GM18873 (cell line): ENCODE data around the gene NOS3.

ENCODE experiments used
- ATAC-seq: cut with Tn5 transposase; IDR thresholded peaks from one replicate; pipeline ENCODE4 v1.9.1; 2021; ENCODE audit warnings: mild to moderate bottlenecking, moderate library complexity, moderate number of reproducible peaks; ENCODE audit not compliant: unreplicated experiment, low FRiP score

Gene NOS3

DNA sequence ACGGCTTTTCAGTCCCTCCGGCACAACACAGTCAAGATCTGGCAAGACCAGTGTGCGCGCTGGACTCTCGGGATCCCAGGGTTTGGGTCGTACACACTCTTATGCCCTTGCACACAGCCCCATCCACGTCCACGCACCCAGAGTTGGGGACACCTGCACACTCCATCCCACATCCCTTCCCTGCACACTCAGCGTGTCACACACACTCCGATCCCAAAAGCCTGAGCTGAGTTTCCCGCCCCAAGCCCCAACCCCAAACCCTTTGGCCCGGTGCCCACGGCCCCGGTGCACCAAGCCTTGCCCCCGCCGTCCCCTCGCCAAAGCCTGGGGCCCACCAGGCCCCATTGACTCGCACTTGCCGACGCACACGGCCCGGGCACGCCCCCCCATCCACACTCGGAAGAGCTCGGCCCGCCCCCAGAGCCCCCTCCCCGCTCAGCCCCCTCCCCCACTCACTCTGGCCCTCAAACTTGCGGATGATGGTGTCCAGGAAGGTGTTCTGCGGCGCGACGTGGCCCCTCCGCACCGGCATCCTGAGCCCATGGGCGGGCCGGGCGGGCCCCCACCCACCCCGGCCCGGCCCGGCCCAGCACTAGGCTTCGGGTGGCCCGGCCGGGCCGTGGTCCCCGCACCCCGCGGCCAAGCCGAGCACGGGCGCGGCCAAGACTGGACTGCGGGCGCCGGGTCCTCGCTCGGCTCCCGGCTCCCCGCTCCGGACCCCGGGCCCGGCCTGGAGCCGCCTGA lies 13.3 kb upstream of the NOS3 start:
- ATAC-seq = no peak

DNA sequence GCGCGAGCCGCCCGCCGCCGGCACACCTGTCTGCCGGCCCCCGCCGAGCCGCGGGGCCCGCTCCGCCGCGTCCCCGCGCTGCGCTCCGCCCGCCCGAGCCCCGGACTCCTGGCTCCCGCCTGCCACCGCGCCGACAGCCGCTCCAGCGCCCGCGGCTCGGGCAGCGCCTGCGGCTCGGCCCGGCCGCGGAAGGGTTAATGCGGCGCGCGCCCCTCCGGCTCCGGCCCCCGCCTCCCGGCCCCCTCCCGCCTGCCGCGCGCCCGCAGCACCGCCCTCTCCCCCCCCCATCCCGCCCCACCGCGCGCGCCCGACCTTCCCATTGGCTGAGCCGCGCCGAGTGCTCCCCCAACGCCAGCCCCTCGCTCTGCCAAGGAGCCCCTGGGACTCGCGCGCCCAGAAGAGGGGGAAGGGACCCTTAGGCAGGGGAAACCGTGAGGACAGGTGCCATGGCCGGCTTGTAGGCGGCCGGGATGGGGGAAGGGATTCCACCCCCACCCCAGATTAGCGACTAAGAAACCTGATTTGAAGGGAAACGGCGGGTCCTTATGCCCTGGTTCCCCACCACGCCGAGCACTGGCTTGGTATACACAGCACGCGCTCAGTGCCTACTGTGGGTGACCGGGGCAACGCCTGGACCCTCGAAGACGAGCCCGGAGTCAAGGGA lies 12.6 kb upstream of the NOS3 start, which contains the start of gene KCNH2:
KCNH2 (minus strand) TSS at position 196 of the 664 bp plus-strand sequence. CDS start 408 bp downstream, outside the sequence.
- ATAC-seq = no peak

DNA sequence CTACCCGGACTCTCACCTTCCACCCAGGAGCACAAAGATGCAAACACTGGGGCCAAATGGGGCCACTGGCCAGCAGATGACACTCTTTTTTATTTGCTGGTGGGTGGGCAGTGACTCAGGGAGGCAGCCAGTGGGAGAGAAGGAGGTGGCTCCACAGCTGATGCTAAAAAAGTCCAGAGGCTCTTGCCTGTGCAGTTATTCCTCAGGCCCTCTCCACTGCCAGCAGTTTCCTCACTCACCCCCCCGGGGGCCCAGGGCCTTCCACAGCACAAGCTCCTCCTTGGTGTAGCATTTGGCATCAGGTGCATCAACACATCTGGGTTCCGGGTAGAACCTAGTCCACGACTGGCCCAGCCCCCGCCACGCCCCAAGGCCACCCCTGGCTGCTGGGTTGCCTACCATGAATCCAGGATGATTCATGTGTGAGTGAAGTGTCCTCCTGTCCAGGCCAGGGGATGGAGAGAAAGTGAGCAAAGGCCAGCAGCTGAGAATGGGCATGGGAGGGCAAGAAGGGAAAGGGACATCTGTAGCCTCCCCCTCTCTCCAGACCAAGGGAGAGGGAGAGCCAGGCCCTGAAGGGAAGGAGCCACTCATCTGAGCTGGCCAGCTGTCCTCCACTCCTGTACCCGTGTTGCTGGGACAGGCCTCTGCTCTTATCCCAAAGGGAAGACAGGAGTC lies 11.0 kb upstream of the NOS3 start:
- no peak for ATAC-seq

DNA sequence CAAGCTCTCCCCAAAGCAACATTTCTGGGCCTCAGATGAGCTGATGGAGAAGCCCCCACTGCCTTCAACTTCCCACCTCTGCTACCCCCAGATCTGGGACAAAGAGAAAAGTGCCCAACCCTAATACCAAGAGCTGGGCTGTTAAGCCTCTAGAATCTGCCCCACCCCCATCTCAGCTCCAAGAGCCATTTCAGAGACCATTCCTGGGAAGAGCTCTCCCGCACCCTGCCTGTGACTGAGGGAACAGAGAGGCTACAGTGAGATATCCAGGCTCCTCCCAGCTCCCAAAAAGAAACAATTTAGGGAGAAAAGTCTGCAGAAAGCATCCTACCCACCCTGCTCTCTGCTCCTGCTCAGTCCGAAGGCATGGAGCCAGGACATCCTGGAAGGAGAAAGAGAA lies 10.2 kb upstream of the NOS3 start:
- ATAC-seq = no peak

DNA sequence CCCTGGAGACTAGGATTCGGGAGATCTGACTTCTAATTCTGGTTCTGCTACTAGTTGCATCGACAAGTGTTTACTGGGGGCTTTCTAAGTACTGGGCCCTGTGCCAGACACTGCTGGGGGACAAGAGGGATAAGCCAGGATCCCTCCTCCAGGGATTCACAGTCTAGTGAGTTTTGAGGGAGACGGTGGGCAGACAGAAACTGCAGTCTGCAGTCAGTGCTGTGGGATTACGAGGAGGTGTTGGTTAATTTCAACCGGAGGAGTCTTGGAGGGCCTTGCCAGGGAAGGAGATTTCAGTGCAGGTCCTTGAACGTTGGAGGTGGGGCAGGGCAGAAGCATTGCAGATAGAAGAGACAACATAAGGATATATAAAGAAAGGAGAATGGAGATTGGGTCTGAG lies 9.2 kb upstream of the NOS3 start:
- ATAC-seq = no peak

DNA sequence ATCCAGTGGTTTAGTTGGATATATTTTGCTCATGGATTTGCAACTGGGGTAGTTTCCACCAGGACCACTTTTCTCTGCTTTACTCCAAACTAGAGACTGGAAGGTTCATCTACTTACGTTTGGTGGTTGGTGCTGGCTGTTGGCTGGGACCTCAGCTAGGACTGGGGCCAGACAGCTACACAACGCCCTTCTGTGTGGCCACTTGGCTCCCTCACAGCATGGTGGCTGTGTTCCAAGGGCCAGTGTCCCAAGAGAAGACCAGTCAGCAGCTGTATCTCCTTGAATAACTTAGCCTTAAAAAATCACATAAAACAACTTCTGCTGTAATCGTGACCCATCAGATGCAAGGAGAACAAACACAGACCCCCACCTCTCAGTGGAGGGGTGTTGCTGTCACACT lies 8.5 kb upstream of the NOS3 start:
- no peak for ATAC-seq

DNA sequence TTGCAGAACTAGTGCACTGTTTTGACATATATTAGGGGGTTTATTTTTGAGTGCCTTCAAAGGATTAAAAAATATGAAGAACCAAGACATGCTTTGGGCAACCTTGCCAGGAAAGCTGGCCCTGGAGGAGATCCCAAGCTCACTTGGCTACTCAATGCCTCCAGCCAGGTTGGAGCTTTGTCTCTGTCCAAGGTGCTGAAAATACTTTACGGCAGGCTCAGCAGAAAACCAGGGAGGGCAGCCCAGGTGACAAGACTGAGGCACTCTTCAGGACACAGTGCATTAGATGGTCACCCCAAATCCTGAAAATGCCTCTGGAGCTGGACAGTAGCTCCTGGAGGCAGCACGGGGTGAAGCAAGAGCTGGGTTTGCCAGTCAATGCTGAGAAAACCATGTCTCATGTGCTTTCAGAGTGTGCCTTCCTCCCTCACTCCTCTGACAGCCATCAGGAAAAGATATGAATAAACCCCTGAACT lies 6.9 kb upstream of the NOS3 start:
- ATAC-seq = no peak

DNA sequence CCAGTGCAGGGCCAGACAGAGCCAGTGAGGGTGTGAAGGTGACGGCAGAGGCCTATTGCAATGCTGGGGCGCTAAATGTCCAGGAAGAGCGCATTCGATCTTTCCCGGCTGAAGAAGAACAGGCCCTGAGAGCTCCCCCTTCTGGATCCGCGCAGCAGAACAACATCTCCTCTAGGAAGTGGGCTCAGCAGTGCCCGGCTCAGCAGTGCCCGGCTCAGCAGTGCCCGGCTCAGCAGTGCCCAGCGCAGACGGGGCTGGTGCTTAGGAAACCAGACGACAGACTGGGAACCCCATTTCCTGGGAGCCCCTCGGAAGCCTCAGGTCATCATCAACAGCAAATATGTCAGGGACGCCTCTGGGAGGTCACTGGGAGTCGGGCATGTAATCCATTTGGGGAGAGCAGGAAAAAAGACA lies 4.7 kb upstream of the NOS3 start:
- ATAC-seq = no peak

DNA sequence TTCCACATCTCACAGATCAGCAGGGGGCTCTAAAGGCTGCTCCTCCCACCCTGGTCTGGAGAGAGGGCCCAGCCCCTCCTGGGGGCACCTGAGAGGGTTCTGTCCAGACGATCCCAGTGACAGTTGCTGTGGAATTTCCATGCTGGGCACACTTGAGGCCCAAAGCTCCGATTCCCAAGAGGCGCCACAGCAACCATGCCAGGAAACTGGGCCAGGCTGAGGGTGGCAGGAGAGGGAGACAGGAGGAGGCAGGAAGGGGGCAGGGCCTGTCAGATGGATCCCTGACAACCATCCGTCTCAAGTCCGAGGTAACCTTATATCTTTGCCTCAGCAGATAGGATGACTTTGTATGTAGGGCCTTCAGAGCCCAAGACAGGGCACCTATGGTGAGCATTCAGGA lies 4.3 kb upstream of the NOS3 start:
- no peak for ATAC-seq

DNA sequence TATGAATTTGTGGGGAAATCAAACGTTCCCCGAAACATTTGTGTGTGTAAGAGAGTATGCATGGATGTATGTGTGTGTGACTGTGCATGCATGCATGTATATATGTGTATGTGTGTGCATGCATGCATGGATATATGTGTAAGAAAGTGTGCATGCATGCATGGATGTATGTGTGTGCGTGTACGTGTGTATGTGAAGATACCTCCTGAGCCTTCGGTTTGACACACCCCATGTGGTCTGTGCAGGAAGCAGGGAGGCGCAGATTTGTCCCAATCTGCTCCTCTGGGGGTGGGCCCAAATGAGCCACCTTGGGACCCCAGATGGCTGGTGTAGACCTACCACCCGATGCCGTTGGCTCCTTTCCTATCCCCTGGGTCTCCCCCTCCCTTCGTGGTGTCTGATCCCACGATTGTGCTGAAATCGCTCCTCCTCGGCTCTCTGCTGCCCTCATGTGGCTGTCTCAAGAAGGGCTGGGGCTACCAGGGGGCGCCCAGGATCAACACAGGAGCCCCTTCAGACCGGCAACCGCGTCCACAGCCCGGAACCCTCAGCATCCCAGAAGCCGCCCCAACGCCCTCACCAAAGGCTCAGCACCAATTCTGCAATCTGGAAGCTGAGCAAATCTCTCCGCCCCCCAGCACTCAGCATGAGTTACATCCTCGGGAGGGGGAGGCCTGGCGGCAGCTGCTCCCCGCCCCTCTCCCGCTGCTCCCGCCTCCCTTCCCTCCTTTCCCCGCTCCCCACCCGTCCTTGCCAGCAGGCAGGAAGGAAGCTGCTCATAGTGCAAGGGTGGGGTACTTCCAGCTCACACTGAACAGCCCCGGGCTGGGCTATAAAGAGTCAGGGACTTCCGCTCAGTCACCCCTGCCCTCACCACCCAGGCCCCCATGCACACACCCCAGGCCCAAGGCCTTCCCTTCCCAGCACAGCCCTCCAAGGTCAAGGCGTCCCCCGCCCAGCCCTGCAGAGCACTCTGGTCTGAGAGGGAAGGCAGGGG lies 2.3 kb upstream of the NOS3 start:
- ATAC-seq = no peak

DNA sequence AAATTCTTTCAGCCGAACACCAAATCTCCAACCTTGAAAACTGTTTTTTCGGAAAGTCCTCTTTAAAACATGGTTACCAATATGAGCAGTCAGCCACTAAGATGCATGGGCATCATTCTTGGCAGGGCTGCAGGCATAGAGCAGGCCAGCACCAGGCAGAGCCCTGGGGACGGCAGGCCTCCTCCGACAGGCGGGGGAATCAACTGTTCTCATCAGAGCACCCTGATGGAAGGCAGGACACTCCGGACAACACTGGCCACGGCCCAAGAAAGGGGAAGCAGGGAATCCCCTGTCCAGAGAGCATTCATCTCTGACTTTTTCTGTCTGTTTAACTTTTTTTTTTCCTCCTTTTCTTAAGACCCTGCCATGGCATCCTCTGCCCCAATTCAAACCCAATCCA lies 1.4 kb upstream of the NOS3 start:
- no peak for ATAC-seq

DNA sequence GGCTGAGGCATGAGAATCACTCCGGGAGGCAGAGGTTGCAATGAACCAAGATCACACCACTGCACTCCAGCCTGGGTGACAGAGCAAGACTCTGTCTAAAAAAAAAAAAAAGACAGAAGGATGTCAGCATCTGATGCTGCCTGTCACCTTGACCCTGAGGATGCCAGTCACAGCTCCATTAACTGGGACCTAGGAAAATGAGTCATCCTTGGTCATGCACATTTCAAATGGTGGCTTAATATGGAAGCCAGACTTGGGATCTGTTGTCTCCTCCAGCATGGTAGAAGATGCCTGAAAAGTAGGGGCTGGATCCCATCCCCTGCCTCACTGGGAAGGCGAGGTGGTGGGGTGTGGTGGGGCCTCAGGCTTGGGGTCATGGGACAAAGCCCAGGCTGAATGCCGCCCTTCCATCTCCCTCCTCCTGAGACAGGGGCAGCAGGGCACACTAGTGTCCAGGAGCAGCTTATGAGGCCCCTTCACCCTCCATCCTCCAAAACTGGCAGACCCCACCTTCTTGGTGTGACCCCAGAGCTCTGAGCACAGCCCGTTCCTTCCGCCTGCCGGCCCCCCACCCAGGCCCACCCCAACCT lies 1.3 kb downstream of the NOS3 start:
- ATAC-seq = no peak

DNA sequence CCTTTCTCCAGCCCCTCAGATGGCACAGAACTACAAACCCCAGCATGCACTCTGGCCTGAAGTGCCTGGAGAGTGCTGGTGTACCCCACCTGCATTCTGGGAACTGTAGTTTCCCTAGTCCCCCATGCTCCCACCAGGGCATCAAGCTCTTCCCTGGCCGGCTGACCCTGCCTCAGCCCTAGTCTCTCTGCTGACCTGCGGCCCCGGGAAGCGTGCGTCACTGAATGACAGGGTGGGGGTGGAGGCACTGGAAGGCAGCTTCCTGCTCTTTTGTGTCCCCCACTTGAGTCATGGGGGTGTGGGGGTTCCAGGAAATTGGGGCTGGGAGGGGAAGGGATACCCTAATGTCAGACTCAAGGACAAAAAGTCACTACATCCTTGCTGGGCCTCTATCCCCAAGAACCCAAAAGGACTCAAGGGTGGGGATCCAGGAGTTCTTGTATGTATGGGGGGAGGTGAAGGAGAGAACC lies 2.1 kb downstream of the NOS3 start:
- ATAC-seq = no peak

DNA sequence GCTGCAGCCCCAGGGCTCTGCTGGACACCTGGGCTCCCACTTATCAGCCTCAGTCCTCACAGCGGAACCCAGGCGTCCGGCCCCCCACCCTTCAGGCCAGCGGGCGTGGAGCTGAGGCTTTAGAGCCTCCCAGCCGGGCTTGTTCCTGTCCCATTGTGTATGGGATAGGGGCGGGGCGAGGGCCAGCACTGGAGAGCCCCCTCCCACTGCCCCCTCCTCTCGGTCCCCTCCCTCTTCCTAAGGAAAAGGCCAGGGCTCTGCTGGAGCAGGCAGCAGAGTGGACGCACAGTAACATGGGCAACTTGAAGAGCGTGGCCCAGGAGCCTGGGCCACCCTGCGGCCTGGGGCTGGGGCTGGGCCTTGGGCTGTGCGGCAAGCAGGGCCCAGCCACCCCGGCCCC lies 2.7 kb downstream of the NOS3 start:
- ATAC-seq = no peak

DNA sequence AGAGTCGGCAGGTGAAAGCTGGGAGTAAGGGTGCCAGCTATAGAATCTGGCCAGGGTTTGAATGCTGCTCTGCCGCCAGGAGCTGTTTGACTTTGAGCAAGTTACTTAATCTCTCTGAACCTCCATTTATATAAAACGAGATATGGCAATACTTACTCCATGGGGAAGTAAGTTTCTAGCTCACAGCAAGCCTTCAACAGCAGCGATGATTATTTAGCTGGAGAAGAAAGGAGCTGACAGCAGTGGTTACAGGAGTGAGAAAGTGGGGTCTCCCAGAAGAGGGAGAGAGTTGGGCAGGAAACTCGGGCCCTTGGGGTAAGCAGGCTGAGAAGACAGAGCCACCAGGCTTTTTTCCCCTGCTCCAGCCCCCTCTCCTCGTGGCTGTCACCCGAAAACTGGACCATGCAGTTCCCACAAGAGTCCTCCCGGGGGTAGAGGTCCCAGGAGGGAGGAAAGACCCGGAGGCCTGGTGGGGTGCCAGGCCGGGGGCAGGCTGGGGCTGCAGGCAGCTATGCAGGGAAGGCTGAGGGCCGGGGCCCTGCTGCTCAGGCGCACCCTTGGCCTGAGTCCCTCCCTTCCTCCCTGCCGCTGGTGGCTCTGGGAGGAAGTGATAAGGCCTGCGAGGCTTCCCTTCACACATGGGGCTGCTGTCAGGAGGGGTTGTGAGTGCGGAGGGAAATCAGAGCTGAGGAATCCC lies 3.5 kb downstream of the NOS3 start:
- ATAC-seq = no peak

DNA sequence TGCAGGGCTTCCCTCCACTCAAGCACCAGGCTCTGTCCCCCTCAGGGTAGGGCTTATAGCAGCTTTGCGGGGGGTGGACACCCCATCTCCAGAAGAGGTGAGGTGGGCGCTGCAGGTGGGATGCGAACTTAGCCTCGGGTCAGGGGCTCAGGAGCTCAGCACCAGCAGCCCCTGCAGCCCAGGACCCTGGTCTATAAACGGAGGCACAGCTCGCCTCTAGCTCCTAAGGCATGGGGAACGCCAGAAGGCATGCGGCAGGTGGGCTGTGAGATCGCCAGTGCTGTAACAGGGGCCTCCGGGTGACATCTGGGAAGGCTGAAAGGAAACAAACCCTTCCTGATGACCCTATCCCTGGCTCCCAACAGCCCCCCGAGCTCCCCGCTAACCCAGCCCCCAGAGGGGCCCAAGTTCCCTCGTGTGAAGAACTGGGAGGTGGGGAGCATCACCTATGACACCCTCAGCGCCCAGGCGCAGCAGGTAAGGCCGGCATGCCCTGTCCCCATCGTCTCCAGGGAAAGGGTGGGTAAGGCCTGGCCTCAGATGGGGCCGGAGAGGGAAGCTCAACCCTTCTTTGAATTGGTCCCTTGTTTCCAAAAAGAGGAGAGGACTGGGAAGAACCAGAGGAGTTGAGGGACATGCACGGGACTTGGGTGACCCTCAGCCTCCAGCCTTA lies 4.2 kb downstream of the NOS3 start:
- ATAC-seq = no peak

DNA sequence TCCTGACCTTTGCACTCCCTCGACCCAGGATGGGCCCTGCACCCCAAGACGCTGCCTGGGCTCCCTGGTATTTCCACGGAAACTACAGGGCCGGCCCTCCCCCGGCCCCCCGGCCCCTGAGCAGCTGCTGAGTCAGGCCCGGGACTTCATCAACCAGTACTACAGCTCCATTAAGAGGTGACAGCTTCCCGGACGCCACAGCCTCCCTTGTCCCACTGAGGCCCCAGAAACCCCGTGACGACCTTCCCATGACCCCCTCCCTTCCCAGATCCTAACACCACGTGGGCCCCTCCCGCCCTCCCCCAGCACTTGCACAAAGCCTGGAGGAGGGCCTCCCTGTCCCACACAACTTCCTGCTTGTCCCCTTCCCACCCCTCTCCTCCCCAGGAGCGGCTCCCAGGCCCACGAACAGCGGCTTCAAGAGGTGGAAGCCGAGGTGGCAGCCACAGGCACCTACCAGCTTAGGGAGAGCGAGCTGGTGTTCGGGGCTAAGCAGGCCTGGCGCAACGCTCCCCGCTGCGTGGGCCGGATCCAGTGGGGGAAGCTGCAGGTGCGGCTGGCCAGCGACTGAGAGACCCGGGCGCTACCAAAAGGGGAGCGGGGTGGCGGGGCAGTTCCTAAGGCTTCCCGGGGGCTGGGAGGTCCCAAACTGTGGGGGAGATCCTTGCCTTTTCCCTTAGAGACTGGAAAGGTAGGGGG lies 5.7 kb downstream of the NOS3 start:
- no peak for ATAC-seq

DNA sequence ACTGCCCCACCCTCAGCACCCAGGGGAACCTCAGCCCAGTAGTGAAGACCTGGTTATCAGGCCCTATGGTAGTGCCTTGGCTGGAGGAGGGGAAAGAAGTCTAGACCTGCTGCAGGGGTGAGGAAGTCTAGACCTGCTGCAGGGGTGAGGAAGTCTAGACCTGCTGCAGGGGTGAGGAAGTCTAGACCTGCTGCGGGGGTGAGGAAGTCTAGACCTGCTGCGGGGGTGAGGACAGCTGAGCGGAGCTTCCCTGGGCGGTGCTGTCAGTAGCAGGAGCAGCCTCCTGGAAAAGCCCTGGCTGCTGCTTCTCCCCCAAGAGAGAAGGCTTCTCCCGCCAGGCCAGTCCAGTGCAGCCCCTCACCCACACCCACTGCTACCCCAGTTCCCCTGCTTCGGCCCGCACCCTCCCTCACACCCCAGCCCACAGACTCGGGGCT lies 6.3 kb downstream of the NOS3 start:
- no peak for ATAC-seq
